Activated T-helper 9 cell treated with anti-CD3 and anti-CD28 coated beads, Interleukin-2, amount 50 U/mL, for 16 hours (primary cell): ENCODE data around the gene TROAP.
A peak's percentile ranks its signal among the peaks of the same experiment; 100 is the strongest.
"Not testable (repeated sequence)": the region's sequence is repeated elsewhere in the genome, so short reads cannot be mapped to it uniquely, and the experiment has no call there.

Experiments
- DNase-seq: peaks from one replicate; pipeline ENCODE4 v3.0.0-alpha.2; 2020; ENCODE audit warnings: low read depth

TROAP gene

DNA sequence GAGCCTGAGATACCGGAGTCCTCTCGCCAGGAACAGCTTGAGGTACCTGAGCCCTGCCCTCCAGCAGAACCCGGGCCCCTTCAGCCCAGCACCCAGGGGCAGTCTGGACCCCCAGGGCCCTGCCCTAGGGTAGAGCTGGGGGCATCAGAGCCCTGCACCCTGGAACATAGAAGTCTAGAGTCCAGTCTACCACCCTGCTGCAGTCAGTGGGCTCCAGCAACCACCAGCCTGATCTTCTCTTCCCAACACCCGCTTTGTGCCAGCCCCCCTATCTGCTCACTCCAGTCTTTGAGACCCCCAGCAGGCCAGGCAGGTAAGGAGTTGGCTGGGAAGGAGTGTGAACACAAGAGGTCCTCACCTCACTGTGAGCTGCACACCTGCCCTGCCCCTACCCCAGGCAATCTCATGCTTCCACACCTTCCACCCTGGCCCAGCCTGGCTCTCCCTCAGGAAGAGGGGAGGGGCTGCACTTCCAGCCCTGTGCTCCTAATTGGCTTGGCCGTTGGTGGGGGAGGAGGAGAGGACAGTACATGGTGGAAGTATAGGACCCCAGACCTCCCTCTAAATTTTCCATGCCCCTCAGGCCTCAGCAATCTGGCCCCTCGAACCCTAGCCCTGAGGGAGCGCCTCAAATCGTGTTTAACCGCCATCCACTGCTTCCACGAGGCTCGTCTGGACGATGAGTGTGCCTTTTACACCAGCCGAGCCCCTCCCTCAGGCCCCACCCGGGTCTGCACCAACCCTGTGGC is 7.8 kb downstream of the TROAP start:
- DNase-seq: no peak

DNA sequence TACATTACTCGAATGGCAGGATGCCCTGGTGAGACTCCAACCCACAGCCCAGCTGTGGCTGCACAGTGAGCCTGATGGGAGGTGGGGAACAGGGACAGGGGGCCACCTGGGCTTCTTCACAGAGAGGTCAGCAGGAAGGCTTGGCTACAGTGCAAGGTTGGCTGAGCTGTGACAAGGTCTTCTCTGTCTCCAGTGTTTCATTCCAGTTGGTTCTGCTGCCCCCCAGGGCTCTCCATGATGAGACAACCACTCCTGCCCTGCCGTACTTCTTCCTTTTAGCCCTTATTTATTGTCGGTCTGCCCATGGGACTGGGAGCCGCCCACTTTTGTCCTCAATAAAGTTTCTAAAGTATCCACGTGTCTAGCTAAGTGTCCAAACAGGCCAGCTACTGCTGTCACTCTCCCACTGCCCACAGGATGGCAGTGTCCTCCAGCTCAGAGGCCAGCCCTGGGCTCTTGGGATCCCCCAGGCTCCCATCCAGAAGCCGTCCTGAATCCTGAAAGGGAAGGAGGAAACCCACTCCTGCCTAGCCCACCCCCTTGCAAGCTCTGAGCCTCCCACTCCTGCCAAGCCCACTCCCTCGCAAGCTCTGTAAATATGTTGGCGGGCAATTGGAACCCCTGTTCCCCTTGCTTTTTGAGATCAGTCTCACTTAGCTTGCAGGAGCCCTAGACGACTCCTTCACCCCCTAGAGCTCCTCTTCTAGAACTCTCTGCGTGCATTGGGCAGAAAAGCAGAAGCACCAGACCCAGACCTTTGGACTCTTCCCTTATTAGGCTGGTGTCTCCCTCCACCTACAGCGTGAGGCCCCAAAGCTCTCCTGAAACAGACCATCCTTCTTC is 8.5 kb downstream of the TROAP start:
- no peak for DNase-seq

DNA sequence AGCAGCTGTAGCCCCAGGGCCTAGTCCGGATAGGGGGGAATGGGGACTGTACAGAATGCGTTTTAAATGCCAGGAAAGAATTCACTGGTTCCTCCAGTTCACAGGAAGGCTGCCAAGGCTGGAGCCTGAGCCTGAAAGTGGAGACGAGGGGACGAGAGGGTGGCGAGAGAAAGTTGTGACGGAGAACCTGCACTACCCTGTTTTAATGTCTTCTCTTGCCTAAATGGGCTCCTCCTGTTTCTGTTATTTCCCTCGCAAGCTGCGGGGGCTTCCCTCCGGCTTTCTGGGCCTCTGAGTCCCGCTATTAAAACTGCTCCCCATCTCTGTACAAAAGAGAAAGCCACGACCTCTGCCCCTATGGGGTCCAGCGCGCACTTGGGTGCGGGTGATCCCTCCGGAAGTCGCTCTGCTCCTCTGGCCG is 9.4 kb downstream of the TROAP start:
- no peak for DNase-seq

DNA sequence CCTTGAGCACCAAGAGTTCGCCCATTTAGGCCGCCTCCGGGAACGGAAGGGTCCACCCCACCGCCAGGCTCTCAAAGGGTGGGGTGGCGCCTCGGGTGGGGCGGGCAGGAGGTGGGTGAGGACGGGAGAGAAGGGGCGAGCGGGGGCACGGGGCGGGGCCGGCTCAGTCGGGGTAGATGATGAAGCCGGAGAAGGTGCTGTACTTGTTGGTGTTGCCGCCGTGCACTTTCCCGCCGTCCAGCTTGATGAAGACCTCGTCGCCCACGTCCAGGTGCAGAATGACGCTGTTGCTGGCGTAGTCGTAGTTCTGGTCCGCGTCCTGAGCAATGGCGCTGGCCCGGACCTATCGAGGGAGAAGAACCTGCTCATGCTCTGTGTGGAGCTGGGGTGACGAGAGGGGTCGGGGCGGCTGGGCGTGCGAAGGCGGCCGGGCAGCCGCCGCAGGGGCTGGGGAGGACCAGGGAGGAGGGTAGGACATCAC is 9.9 kb downstream of the TROAP start:
- no peak for DNase-seq

DNA sequence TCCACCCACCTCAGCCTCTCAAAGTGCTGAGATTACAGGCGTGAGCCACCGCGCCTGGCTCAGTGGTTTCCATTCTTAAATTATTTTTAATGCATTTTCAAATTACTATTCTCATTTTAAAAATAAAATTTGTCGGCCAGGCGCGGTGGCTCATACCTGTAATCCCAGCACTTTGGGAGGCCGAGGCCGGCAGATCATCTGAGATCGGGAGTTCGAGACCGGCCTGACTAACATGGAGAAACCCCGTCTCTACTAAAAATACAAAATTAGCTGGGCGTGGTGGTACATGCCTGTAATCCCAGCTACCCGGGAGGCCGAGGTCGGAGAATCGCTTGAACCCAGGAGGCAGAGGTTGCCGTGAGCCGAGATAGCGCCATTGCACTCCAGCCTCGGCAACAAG is 10.7 kb downstream of the TROAP start:
- DNase-seq: not testable (repeated sequence)

GRCh38 chr12:49334226-49334625 is 11.2 kb downstream of the TROAP start:
- DNase-seq: no peak

DNA sequence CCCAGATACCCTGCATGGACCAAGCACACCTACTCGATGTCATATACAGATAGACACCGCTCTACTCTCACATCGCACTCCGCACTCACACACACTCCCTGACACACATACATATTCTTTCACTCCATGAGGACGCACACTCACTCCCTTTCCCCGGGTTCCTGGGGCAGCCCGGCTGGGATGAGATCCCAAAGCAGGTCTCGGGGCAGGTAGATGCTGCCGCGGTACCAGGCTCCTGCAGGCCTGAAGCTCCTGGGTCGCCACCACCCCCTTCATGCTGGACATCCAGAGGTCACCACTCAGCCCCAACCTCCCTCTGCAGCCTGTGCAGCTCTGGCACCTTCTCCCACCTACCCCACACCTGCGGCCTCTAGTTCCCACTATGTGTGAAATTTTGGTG is 11.6 kb downstream of the TROAP start:
- DNase-seq: no peak

DNA sequence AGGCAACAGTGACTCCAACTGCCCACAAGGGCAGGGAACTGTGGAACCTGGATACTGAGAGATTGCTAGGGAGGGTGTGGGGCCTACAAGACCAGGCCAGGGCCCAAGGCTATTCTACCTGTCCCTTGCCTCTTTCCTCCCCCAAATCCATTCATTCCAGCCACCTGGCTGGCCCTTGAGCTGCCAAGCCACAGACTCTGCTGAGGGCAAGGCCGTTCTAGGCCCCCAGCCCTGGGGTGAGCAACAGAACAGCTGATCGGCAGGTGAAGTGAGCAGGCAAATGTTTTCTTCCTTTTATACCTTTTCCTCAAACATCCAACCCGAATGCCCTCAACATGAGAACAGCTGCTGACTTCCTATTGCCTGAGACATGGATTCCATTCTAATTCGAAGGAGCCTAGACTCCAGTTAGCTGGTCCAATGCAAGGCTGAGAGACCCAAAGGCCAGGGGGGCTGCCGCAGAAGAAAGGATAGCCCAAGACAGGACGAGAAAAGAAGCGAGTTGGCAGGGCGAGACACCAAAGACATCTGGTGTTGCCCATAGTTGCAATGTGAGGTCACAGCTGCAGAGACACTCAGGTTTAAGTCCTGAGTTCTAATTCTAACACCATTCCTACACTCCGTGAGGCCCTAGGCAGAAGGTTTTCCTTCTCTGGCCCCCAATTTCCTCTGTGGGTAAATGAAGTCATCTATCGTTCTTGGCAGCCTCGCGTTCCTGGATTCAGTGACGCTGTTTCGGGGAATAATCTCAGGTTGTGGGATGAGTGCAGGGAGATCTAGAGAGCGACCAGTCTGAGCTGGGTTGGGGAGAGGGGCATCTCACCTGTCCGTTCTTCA is 12.3 kb downstream of the TROAP start:
- DNase-seq: no peak

- no peak for DNase-seq
These were observed 13.0 kb downstream of the TROAP start for GRCh38 chr12:49335955-49336644.

DNA sequence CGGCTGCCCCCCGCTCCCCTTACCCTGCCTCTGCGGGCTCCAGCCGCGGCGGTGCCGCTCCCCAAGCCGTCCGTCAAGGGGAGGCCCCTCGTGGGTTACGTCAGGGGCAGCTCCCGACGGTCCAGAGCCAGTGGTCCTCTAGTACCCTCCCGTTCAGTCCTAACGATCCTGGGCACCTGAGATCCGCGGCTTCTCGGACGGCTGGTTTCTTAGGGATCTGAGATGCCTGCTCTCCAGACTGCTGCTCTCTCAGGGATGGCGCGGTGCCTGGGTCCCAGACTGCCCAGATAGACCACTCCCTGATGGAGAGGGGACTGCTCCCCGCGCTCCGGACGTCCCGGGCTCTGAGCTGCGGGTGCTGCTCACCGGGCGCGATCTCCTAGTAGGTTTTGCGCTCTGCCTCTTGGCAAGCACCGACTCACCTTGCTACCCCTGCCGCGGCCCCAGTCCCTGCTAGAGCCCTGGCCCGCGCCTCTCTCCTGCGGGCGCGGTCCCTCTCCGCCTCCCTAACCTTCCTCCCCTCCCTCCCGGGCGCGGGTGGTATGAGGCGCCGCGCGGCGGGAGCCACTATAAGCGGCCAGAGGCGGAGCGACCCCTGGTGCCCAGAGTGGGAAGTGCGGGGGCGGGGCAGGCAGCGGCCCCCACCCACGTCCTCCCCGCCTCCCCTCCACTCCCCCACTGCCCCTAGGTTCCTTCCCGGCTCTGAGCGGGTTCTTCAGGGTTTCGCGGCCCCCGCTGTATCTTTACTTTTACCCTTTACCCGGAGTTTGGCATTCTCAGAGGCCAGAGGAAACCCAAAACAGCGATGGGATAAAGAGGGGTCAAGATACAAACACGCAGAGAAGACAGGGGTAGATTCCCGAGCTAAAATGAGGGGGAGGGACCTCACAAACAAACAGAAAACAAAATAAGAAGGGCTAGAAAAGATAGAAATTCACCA is 13.9 kb downstream of the TROAP start, which contains the start of gene C1QL4:
TSS of gene C1QL4 (minus strand) at position 544 of the 940 bp plus-strand sequence. CDS start 711 bp downstream, outside the sequence.
- peak; percentile 82 for DNase-seq

DNA sequence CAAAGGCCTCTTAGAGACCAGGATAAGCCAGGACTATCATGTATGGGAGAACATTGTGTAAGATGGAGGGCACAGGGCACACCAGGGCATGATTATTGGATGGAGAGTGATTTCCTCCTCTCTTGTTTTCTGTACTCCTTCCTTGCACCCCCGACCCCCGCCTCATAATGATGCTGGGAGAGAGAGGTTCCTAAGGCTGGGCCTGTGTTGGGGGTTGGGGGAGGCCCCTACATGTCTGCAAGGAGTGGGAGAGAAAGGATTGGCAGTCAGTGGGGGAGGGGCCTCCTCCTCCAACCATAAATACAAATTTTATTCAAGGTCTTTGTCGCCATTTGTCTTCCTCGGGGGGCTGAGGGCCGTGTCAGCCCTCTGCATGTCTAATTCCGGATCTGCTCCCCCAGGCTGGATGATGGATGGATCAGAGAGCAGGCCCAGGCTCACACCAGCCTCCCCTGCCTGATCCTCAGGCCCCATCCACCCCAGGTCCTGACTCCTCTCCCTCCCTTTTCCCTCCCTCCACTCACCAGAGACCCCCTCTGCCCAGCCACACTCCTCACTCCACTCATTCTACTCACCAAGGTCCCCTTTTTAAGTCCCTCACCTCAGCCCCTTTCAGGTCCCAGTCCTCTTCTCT is 15.9 kb downstream of the TROAP start:
- no peak for DNase-seq

DNA sequence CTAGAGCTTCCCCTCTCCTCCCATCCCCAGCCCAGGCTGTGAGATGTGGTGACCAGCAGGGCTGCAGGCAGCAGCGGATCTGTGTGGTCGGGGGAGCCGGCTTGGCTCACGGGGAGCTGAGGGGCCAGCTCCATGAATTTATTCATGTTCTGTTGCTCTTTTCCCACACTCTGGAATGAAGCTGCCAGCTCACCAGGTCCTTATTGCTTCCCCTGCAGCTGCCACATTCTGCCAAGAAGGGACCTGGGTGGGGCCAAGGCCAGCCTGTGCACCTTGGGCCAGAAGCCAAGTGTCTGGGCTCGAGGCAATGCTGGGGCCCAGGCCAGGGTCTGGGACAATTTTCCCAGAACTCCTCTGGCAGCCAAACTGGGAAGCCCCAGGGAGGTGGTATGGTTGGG is 16.4 kb downstream of the TROAP start:
- no peak for DNase-seq

DNA sequence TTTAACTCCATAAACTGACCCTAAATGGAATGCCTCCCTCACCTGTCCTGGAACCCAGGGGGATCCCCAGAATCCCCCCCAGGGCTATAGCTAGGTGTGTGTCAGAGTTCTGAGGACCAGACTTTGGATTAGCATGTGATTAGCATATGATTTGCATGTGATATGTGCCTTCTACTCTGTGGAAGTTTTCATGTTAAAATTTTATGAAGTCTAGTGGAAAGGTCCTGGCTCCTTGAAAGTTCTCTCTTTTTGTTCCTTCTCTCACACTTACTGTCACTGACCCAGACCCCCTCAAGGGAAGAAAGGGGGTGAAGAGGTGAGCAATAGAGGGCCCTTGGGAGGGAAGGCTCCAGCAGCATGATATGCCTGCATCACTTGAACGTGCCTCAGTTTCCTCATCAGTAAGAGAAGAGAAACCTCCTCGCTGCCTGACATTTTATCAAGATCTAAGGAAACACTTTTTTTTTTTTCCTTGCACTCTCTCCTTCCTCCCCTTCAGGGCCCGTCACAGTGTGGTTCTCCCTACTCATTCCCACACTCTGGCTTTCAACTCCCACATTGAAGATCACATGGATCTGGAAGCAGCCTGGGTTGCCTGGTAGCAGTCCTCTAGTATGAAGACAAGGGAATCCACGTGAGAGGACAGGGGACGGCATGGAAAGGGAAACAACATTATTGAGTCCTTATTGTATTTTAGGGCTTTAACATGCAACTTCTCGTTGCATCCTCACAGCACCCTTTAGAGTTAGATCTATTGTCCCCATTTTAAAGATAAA is 17.2 kb downstream of the TROAP start:
- DNase-seq: no peak

DNA sequence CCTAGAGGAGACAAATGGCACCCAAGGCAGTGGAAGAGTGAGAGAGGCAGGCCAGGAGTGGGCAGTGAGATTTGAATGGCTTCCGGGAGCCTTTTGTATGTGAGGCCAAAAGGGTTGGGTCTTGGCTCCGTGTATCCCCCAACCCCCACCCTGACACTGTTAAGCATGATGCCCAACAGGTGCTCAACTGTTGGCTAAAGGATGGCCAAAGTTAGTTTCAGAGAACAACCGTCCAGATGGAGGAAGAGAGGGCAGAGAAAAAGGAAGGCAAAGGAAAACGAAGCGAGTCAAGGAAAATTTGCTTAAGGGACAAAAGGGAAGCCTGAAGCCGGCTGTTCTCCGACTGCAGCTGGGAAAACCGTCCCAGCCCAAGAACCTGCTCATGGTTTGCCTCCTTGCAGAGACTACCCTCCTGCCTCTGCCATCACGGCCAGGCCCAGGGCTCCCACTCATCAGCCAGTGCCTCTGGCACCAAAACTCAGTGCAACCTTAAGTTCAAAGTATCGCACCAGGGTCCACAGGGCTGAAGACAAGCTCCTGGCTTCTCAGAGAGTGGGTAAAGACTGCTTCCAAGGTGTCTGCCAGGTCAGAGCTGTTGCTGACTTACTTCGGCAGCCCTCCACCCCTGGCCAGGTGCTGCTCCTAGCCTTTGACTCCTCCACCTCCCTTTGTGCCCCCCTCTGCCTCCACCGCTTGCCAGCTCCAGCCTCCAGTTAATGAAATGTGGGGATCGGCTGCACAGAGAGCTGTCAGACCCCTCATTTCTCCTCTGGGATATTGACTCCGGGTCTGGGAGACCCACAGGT is 18.1 kb downstream of the TROAP start:
- DNase-seq: no peak

DNA sequence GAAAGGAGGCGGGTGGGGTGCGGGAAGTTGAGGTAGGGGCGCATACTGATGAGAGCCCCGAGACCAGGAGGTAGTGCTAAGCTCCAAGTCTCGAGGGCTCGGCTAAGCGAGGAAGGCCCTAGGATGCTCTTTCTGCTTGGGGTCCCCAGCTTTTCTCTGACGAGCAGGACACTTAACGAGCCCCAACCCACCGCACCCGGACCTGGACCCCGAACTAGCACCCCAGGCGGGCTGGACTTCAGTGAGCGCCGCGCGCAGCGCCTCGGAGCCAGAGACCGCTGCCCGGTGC is 18.7 kb downstream of the TROAP start:
- no peak for DNase-seq

DNA sequence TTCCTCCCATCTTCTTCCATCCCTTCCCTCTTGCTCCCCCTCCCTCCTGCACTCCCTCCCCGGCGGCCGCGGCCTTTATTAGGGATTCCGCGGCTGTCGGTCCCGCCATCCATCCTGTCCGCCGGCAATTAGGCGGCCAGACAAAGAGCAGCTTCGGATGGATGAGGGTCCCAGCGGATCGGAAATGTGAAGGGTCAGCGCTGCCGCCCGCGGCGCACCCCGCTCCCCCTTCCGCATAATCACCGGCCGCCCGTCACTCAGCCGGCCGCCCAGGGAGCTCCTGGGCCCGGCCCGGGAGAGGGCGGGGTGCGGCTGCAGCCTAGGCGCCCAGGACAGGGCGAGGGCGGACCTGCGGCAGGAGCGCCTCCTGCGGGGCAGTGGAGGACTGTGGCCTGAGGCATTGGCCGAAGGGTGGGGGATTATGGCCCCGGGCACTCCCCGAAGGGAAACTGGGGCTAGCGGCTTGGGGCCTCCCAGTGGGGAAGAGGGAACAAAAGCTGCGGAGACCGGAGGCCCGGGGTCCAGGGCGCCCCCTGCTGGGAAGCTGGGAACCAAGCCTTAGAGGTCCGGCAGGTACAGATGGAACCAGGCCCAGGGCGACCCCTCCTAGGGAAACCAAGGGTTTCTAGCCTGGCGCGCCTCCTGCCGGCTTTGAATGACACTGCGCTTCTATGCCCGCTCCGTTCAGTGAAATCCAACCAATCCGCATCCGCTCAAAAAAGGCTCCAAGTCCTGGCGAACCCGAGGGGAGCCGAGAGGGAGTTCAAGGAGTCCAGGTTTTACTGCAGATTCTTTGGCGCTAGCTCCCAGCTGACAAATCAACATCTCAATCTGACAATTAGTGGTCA is 19.2 kb downstream of the TROAP start:
- peak; percentile 68 for DNase-seq

DNA sequence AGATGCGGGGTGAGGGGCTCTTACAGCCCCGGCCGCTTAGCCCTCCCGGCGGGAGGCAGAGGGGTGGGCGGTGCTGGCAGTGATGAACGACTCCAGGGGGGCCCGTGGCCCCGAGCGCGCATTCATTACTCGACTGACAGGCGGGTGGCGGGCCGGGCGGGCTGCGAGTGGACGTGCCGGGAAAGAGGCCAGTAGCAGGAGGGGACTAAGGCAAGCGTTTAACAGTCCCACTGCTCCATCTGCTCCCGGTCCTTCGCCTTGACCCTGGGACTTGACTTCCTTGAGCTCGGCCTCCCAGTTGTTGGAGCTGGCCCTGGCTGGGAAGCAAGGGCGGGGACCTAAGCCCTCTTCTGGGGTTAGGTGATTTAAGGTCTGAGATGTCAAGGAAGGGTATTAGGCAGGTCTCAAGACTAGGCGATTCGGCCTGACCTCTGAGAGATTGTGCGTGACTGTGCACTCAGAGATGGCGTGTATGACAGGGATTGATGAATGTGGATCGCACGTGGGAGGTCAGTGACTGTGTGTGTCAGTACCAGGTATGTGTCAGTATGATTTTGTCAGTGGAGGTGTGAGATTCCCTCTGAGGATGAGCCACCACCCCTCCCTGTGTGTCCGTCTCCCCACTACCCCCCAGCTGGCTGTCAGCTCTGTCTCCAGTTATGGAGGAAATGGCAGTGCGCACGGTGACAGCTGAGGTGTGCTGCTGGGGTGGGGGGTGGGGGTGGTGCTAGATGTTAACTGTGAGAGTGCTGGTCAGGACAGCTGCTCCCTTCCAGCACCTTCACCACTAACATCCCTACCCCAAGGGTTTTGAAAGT is 20.1 kb downstream of the TROAP start:
- peak; percentile 41 for DNase-seq
